HG02981 (cell line): ENCODE measurements around the gene ECSIT.
"Not testable (repeated sequence)": the region's sequence is repeated elsewhere in the genome, so short reads cannot be mapped to it uniquely, and the experiment has no call there.

Source experiments
- ATAC-seq: cut with Tn5 transposase; IDR thresholded peaks from one replicate; pipeline ENCODE4 v1.9.1; 2021; ENCODE audit warnings: mild to moderate bottlenecking, moderate library complexity; ENCODE audit not compliant: unreplicated experiment

The ECSIT gene

GRCh38 chr19:11478167-11479089, 50.5 kb downstream of the ECSIT start:
- no peak for ATAC-seq

DNA sequence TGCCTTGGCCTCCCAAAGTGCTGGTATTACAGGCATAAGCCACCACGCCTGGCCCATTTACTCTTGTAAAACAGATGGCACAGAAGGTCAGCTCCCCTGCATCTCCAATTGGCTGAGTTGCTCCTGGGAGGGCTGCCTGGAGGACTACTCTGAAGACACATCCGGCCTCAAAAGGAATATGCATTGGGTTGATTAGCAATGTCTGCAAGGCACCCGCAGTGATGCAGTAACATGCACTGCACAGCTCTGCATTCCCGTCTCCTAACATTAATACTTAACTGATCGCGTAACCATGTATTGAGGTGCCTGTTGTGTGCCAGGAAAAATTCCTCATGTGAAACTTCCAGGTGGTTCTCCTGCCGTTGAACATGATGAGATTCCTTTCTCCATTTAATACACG, 53.1 kb downstream of the ECSIT start:
- ATAC-seq = no peak

DNA sequence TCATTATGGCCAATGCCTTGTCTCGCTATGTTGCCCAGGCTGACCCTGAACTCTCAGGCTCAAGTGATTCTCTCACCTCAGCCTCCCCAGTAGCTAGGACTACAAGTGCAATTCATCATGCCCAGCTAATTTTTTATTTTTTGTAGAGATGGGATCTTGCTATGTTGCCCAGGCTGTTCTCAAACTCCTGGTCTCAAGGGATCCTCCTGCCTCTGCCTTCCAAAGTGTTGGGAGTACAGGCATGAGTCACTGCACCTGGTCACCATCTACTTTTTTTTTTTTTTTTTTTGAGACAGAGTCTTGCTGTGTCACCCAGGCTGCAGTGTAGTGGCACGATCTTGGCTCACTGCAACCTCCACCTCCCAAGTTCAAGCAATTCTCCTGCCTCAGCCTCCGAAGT, 53.6 kb downstream of the ECSIT start:
- ATAC-seq = not testable (repeated sequence)

- no peak for ATAC-seq
These were observed 55.2 kb downstream of the ECSIT start for GRCh38 chr19:11473725-11474124.

DNA sequence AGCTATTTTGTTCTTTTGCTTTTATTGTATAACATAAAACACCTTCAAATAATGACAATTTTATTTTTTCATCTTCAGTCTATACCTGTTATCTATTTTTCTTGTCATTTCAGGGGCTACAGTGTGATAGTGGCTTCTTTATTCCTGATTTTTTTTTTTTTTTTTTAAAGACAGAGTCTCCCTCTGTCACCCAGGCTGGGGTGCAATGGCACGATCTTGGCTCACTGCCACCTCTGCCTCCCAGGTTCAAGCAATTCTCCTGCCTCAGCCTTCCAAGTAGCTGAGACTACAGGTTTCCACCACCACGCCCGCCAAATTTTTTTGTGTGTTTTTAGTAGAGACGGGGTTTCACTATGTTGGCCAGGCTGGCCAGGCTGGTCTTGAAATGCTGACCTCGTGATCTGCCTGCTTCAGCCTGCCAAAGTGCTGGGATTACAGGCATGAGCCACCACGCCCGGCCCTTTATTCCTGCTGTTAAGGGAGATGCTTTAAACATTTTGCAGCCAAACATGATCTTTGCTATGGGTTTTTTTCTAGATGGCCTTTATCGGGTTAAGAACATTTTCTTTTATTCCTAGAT, 60.6 kb downstream of the ECSIT start:
- ATAC-seq = not testable (repeated sequence)

GRCh38 chr19:11465600-11465999, 63.3 kb downstream of the ECSIT start:
- ATAC-seq = no peak

DNA sequence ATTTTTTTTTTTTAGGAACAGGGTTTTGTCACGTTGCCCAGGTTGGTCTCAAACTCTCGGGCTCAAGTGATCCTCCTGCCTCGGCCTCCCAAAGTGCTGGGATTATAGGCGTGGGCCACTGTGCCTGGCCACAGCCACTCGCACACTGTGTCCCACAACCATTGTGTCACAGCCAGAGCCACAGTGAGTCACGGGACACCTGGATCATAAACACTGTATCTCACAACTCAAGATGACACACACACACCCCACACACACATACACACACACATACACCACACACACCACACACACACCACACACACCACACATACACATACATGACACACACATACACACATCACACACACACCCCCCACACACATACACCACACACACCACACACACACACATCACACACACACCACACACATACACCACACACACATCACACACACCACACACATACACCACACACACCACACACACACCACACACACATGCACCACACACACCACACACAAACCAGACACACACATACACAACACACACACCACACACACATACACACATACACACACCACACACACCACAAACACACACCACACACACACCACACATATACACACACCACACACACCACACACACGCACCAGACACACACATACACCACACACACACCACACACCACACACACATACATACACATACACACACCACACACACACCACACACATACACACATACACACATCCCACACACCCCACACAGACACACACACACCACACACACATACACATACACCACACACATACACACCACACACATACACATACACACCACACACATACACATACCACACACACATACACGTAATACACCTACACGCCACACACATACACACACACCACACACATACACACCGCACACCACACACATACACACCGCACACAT, 64.3 kb downstream of the ECSIT start:
- no peak for ATAC-seq

DNA sequence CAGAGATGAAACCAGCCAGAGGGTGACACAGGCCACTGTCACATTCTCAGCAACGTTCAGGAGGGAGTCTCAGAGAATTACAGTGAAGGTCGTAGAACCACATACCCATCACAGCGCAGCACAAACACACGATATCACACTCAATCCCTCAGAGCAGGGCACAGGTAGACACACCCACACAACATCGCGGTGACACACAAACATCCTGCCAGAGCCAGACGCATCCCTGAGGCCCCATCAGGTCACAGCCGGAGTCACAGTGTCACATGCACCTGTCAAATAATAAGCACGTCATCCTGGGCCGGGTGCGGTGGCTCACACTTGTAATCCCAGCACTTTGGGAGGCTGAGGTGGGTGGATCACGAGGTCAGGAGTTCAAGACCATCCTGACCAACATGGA, 65.5 kb downstream of the ECSIT start:
- ATAC-seq = no peak

- no peak for ATAC-seq
These were observed 67.5 kb downstream of the ECSIT start for GRCh38 chr19:11461453-11461852.

- no peak for ATAC-seq
These were observed 68.7 kb downstream of the ECSIT start for GRCh38 chr19:11460207-11460606.

GRCh38 chr19:11458912-11459311, 70.0 kb downstream of the ECSIT start:
- not testable (repeated sequence) for ATAC-seq

DNA sequence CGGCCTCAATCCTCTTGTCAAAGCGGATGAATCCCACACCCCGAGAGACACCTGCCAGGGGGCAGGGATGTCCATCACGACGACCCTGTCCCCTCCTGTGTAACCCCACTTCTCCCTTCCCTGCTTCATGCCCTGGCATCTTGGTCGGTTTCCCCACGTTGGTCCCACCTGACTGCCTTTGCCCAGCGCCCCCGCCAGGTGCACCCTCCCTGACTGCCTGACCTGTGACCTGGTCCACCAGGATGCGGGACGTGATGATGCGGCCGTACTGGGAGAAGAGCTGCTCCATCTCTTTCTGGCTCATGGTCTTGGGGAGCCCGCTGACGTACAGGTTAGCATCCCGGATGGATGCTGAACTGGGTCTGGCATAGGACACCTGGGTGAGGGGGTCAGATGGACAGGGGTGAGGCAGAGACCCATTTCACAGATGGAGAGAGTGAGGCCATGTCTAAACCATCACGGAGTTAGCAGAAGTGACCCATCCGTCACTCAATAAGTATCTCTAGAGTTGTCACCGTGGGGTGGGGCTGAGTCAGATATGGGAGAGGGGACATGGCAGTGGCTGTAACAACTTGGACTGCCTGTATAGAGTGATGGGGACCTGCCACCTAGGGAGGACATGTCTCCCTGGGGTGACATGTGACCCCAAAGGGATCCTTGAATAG, 70.6 kb downstream of the ECSIT start:
- ATAC-seq = no peak

GRCh38 chr19:11457831-11458230, 71.1 kb downstream of the ECSIT start:
- ATAC-seq = no peak

DNA sequence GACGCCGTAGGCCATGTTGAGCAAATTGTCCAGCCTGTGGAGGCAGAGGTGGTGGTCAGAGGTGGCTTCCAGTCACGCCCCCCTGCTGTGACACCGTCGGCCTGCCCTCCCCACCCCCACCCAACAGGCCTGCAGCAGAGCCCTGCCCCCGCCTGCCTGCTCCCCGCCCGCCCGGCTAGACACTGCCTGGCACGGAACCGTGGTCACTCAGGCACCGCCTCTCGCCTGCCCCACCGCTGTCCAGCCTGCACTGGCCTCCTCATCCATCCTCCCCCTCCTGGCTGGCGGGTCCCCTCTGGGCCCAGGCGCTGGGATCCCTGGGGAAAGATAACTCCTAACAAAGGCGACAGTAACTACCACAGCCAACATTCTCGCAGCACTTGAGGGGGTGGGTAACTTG, 71.8 kb downstream of the ECSIT start:
- ATAC-seq = no peak

DNA sequence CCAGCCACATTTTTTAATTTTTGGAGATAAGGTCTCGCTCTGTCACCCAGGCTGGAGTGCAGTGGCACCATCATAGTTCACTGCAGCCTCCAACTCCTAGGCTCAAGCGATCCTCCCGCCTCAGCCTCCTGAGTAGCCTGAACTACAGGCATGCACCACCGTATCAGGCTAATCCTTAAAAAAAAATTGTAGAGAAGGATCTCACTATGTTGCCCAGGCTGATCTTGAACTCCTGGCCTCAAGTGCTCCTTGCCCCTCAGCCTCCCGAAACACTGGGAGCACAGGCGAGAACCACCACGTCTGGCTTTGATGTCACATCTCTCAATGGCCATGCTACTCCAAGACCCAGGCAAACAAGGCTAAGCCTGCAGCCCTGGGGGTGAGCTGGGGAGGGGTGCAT, 72.3 kb downstream of the ECSIT start:
- ATAC-seq = no peak
